CD1c-positive myeloid dendritic cell (primary cell): ENCODE measurements around the gene TDRD3.

Source experiments
- DNase-seq: peaks from one replicate; pipeline ENCODE4 v3.0.0-alpha.2; 2016; ENCODE audit errors: extremely low spot score

The TDRD3 gene

DNA sequence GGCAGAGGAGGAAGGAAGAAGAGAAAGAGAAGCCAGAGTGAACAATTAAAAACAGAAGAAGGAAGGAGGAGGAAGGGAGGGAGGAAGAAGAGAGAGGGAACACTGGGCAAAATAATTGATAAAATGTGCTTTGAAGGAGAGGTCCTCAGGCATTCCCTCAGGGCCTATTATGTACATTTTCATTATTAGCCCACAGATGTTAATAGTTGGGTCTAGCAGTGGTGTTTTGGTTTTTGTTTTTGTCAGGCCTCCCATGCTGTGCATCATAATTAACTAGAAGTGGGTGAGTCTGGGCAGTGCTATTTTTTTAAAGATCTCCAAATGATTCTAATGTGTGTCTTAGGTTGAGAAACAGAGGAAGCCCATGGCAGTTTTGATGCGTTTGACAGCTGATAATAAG, 178.1 kb downstream of the TDRD3 start:
- no peak for DNase-seq

DNA sequence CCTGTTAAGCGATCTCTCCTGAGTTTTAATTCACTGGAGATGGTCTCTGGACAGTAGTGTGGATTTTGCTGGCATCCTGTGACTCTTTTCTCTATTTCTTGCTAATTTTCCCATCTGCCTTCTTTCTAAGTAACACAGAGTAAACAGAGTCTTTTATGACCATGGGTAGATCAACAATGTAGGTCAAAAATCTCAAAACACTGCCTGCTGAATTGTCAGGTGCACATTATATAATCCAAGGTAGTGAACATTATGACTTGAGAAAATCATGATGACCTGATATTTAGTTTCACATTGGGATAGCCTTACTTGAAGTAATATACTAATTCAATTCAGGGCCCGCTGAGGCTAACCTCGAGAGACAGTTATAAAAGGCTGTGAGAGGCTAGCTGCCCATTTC, 180.7 kb downstream of the TDRD3 start:
- DNase-seq, result no peak

DNA sequence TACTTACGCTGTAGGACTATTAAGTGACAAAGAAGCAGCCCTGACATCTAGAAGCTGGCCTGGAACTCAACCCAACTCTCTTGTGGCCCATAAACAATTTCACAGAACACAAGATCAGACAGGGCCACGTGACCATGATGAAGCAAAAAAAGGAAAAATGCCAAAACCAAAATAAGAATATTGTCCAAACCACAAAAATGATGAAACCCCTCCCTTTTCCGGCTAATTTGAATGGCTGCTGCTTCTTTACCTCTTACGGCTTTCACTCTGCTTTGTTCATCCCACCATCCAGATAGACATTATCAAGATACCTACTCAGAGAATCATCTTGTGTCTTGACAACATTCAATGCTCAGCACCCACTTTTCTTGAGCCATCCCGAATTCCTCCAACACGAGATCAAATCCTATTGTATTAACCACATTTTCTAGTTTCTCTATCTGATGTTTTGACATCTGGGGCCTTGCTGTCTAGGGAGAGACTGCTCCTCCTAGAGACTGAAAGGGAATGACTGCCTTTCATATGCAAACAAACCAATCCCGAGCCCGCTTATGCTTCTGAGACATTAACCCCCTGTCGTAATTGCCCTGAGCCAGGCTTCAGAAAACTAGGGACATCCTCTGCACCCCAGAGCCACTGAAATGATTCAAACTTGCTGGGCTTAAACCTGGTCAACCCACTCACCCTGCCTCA, 186.3 kb downstream of the TDRD3 start:
- no peak for DNase-seq

DNA sequence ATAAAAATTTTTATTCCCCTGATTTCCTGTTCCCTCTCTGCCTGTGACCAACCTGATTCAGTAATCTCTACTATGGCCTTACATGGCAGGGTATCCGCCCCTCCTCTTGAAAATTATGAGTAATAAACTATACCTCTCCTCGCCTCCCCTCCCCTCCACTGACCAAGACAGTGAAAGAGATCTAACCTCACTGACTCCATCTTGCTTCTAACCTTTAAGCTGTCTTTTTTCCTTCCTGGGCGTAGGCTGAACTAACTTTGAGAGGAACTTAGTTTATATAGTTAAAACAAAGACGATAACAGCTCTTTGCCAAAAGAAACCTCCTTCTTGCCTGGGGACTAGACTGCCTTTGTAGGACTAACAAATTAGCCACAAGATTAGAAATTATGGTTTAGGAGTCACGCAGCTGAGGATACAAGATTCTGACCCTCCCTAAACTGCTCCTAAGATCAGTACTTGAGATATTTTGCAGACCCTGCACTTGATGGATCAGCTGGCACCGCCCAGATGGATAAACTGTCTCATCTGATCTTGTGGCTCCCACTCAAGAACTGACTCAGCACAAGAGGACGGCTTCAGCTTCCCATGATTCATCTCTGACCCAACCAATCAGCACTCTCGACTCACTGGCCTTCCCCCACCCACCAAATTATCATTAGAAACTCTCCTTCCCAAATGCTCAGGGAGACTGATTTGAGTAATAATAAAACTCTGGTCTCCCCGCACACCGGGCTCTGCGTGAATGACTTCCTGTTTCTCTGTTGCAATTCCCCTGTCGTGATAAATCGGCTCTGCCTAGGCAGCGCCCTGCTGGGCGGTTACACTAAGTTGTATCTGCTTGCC, 187.1 kb downstream of the TDRD3 start:
- no peak for DNase-seq

DNA sequence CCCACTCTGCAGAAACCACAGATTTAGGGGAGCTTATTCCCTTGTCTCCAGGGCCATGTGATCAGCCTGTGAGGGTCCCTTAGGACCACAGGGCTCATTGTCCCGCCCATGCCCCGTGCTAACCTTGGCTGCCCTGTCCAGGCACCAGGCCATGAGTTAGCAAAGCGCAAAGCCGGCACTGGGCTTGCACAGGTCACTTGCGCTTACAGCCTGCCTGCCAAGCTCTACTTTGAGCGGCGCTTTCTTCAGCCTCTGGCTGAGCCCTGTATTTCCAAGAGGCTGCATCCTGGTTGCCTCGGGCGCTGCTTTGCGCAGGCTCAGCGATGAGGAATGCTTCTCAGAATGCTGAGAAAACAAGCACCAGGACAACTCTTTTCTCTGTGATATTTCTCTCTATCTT, 188.0 kb downstream of the TDRD3 start:
- DNase-seq, result no peak

DNA sequence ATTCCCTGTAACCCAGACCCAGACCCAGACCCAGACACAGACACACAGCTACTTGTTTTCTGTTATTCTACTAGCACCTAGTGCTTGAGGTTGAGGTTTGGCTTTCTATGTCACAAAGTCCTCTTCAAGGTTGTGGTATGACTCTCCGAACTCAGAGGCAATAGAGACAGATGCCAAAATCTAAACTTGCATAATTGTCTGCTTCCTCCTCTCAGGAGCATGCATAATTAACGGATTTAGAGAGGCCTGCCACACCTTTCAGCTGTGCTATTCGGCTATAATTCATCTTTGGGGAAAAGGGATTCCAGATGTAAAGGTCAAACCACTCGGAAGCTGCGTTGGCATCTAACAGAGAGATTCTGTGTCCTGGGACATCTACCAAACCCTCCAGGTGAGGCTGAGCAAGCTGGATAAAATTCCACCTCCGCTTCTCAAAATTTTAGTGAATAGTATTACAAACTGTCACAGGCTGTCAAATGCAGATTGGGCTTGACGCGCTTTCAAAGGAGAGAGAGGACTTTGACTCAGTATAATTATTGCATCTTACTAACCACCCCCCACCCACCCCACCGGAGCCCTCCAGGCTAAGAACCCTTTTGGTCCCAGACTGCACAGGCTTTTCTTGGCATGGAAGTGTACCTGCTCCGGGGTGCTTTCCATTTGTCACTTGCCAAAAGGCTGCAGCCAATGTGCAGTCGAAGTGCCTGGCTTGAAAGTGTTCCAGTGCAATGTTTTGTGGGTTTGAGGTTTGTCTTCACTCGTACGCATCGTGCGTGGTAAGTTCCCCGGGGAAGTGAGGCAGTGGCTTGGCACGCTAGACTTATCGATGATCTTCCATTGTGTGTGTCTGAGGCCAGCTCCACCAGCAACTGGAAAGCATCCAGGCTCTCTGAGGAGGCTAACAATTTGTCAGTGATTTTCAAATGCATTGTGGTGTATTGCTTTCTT, 194.1 kb downstream of the TDRD3 start:
- no peak for DNase-seq

DNA sequence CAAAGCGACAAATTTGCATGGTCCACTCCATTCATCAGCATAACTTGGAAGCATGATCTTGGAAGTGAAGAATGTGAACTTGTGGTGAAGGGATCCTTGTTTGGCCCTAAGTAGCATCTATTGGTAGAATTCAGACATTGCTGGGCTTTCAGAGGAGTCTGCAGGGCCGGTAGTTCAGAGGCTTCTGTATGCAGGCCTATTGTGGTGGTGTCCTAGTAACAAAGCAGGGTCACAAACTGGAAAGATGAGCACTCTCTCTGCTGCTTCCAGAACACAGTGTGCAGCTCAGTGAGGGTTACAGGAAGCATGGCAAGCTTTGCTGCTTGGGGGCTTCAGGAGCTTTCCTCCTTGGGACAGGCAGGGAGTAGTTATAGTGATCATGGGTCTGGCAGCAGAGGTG, 206.0 kb downstream of the TDRD3 start:
- no peak for DNase-seq

DNA sequence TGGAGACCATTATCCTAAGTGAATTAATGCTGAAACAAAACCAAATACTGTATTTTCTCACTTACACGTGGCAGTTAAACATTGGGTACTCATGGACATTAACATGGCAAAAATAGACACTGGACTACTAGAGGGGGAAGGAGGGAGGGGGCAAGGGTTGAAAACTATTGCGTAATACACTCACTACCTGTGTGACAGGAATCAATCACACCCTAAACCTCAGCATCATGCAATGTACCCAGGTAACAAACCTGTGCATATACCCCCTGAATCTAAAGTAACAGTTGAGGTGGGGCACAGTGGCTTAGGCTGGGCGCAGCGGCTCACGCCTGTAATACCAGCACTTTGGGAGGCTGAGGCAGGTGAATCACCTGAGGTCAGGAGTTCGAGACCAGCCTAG, 207.0 kb downstream of the TDRD3 start:
- no peak for DNase-seq

DNA sequence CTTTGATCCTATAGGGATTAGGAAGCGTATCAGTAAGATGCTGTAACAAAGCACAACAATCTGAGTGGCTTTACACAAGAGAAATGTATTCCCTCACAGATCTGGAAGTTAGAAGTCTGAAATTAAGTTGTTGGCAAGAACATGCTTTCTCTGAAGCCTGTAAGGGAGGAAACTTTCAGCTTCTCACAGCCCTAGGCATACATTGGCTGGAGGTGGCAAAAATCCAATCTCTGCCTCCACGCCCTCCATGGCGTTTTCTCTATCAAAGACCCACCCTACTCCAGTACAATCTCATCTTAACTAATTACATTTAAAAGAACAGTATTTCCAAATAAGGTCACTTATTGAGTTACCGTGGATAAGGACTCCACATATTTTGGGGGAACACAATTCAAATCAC, 211.9 kb downstream of the TDRD3 start:
- DNase-seq, result no peak

DNA sequence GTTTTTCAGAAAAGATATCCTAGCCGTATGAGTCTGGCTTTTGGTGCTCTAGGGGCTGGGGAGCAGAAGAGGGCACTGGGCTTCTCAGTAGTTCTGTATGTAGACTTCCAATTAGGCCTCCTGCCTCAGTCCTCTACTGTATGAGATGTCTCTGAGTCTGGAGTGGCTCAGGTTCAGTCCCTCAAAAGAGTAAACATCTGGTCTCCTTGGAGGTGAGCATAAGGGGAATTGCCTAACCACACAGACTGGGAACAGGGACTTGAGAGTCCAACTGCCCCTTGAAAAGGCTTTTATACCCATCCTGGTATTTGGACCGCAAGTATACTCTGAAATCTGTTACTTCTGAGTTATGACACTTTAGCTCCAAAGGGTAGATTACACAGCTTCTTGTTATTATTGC, 214.5 kb downstream of the TDRD3 start:
- DNase-seq, result no peak

DNA sequence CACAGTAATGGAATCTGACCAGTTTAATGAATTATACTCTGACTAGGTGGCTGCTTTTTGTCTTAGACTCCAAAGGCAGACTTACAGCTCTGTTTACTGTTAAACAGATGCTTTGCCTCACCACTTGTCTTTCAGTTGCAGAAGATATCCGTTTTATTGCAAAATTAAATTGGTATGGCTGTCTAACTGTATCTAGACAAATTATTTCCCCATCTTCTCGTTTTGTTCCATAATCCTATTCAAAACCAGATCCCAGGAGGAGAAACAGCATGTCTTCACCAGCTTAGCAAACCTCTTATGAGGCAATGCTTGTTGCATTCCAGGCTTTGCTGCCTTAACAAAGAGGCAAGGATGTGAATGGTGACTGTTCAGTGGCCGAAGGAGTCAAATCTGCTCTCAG, 215.6 kb downstream of the TDRD3 start:
- DNase-seq, result no peak

DNA sequence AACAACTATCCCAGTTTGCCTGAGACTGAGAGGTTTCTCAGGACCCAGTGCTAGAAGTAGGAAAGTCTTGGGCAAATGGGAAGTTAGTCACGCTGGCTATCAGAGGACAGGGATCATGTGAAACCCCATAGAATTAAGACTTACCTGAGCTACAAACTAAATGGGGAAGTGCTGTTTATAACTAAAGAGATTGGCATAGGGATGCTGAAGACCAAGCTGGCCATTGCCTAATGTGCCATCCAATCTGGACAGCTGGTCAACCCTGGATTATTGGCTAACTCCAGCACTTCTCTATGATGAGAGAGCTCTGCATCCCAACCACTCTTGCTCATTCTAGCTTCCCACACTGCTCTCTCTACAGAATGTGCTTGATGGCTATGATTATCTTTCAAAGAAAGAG, 216.1 kb downstream of the TDRD3 start:
- no peak for DNase-seq

DNA sequence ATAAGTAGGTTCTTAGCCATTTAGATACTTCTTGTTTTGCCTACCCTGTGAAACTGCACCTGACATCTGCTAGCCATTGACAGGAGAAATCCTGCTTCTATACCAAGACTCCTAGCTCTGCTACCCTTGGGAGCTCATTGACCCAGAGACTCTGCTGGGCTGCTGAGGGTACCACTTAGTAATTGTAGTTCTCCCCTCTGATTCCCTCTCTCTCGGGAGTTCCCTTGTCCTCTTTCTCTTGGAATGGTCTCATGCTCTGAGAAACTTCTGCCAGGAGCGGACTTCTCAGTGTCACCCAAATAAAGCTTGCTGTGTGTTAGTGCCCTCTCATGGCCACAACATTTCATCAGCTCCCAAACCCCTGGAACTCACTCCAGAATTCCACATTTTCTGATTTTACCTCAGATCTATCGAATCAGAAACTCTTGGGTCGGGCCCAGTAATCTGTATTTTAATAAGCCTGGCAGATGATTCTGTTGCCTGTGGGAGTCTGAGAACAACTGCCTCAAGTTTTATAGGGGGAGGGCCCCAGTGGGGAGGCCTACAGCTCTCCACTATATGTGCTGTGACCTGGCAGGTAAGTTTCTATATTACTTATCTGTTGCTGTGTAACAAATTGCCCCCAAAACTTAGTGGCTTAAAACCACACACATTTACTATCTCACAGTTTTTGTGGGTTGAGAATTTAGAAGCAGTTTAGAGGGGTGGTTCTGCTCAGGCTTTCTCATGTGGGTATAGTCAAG, 221.1 kb downstream of the TDRD3 start:
- no peak for DNase-seq

DNA sequence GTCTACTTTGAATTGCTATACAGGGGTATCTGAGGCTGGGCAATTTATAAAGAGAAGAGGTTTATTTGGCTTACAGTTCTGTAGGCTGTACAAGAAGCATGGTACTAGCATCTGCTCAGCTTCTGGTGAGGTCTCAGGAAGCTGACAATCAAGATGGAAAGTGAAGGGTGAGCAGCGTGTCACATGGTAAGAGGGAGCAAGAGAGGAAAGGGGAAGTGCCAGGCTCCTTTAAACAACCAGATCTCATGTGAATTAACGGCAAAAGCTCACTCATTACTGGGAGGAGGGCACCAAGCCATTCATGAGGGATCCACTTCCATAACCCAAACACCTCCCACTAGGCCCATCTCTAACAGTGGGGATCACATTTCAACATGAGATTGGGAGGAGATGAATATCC, 222.4 kb downstream of the TDRD3 start:
- no peak for DNase-seq

DNA sequence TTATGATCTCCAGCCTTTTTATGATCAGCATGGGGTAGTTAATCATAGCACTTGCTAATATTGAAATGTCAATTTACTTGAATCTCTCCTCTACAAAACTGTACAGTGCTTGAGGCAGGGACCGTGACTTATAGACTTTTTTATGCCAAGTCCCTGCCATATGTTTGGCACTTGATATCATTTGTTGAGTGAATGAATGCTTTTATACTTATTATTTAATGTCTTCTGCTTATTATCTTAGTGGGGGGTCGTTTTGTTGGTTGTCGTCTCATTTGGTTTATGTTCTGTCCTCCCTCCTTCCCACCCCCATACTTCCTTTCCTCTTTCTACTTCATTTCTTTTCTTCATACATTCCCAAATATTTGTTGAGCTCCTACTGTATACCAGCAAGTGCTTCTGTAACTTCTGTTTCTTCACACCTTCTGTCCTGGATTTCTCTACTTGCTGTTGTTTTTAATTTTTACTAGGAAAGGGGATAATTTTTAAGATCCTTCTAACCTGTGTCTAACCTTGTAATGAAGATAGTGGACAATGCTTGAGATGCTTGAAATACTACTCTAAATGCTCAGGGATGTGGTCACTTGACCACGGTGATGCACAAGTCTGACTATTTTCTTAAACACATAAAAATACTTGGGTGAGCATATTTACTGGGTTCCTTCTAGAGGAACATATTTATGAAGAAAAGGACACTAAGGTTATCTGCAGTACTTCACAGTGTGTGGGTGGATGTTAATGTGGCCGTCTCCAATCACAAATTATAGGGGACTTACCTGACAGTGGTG, 223.8 kb downstream of the TDRD3 start:
- DNase-seq, result no peak

DNA sequence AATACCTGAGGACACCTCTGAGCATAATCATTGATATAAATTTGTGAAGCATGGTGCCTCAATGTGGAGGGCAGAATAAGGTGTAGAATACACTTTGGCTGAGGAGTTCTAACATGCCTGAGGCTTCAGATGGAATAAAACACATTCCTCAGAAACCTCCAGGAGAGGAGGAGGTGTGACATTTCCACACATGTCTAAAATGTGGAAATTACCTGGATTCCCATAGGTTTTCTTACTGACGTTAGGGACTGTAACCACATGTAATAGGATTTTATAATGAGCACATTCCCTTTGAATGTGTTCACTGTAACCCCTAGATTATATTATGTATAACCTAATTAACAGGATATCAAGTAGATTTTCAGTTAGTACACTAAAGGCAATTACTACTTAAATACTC, 226.1 kb downstream of the TDRD3 start:
- no peak for DNase-seq
